K562 (cell line): Measurements from ENCODE around the gene CHRNB1. TPM values are rescaled to one million over a fixed set of nuclear protein-coding genes. Genes with fewer than 3 reads are reported as not detected.

ENCODE experiments used
- STAT5B ChIP-seq: fragments of 250-450 bp; sonication (Bioruptor Pico); IDR thresholded peaks from 2 replicates; pipeline ENCODE4 v1.8.0; 2021; ENCODE audit warnings: mild to moderate bottlenecking, inconsistent platforms
- polyA plus RNA-seq, 8 experiments: library from polyadenylated mRNA; depleted of rRNA in 4 of 8; stranded (reverse) in 5 of 8; unstranded in 3 of 8; fragments of >200 nt; fragmentation: Nextera tagmentation in 2 of 8; fragmentation: Illumina TruSeq in 1 of 8; extraction: Ambion mirVana in 2 of 8; extraction: Trizol in 1 of 8; gene quantifications; 2 replicates each; pipeline versions ENCODE4 v1.2.1 to v1.2.3, GENCODE V29; 2011 to 2014; ENCODE audit warnings: inconsistent platforms in 1 of 8, missing spikeins in 1 of 8
- total RNA-seq, 7 experiments: library from RNA; depleted of rRNA in 6 of 7; stranded (reverse); fragments of >200 nt in 6 of 7; fragmentation: Illumina TruSeq in 2 of 7; extraction: Trizol in 2 of 7; gene quantifications; 2 replicates each; pipeline versions ENCODE4 v1.2.1 to v1.2.3, GENCODE V29; 2011 to 2021; ENCODE audit warnings: low replicate concordance in 1 of 7
- TF ChIP-seq, protein P1 (sequence below), 2 experiments: IDR thresholded peaks; 2 replicates each; pipeline ENCODE4 v1.6.1; 2011; ENCODE audit warnings: borderline replicate concordance in 1 of 2, control low read depth in 1 of 2, low read depth in 1 of 2, low read length in 1 of 2, mild to moderate bottlenecking in 1 of 2, mixed read lengths in 1 of 2, moderate library complexity in 1 of 2; ENCODE audit not compliant: insufficient read depth in 1 of 2, insufficient read length in 1 of 2, poor library complexity in 1 of 2, severe bottlenecking in 1 of 2; ENCODE audit errors: extremely low read depth in 1 of 2

CHRNB1 gene
- total and polyA plus RNA-seq, 9 of the 15 experiments (the other 6 are each of a cell fraction or from before 2014, with no cell fraction given) = 4.7 to 12.3 (median 6.8) TPM

GRCh38 chr17:7503521-7503920 is 58.7 kb downstream of the CHRNB1 start (continued):
- TF ChIP-seq, protein P1, sequence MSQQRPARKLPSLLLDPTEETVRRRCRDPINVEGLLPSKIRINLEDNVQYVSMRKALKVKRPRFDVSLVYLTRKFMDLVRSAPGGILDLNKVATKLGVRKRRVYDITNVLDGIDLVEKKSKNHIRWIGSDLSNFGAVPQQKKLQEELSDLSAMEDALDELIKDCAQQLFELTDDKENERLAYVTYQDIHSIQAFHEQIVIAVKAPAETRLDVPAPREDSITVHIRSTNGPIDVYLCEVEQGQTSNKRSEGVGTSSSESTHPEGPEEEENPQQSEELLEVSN (IDR thresholded peaks at IDR 0.05; ENCODE audit: borderline replicate concordance in 1 of 2, extremely low read depth in 1 of 2, insufficient read depth in 1 of 2, insufficient read length in 1 of 2, low read depth in 1 of 2, low read length in 1 of 2, poor library complexity in 1 of 2, severe bottlenecking in 1 of 2) = no peak
- TF ChIP-seq STAT5B (CRISPR knock-in tag) = no peak

Other genes starting within 250 kb of the CHRNB1 start
Only the 7 nearest of the 40 such genes appear.
- gene SPEM1, start 24.7 kb upstream of the CHRNB1 start, total RNA-seq (2014; rRNA removed) = not detected in 2 replicates
- gene SPEM1, start 24.7 kb upstream of the CHRNB1 start, total RNA-seq (2014; rRNA removed; fragmentation: Illumina TruSeq; extraction: Trizol) = not detected in 2 replicates
- not detected in 2 replicates for gene SPEM1, start 24.7 kb upstream of the CHRNB1 start, total RNA-seq (2015; rRNA removed; fragmentation: Illumina TruSeq; extraction: Trizol)
- gene SPEM1, start 24.7 kb upstream of the CHRNB1 start, total RNA-seq (2021) = not detected in 2 replicates
- gene SPEM1, start 24.7 kb upstream of the CHRNB1 start, polyA plus RNA-seq (2011; rRNA removed) = not detected in 2 replicates
- not detected in 2 replicates for gene SPEM1, start 24.7 kb upstream of the CHRNB1 start, polyA plus RNA-seq (2014; fragmentation: Illumina TruSeq; extraction: Trizol)
- gene SPEM1, start 24.7 kb upstream of the CHRNB1 start, polyA plus RNA-seq (2014; fragmentation: Nextera tagmentation; extraction: Ambion mirVana) = not detected
- gene SPEM1, start 24.7 kb upstream of the CHRNB1 start, polyA plus RNA-seq (2014; rRNA removed) = not detected in 2 replicates
- gene SPEM2, start 19.4 kb upstream of the CHRNB1 start, total RNA-seq (2014; rRNA removed) = not detected in 2 replicates
- gene SPEM2, start 19.4 kb upstream of the CHRNB1 start, total RNA-seq (2014; rRNA removed; fragmentation: Illumina TruSeq; extraction: Trizol) = not detected in 2 replicates
- gene SPEM2, start 19.4 kb upstream of the CHRNB1 start, total RNA-seq (2015; rRNA removed; fragmentation: Illumina TruSeq; extraction: Trizol) = not detected in 2 replicates
- not detected in 2 replicates for gene SPEM2, start 19.4 kb upstream of the CHRNB1 start, total RNA-seq (2021)
- gene SPEM2, start 19.4 kb upstream of the CHRNB1 start, polyA plus RNA-seq (2011; rRNA removed) = not detected in 2 replicates
- gene SPEM2, start 19.4 kb upstream of the CHRNB1 start, polyA plus RNA-seq (2014; fragmentation: Illumina TruSeq; extraction: Trizol) = not detected in 2 replicates
- not detected for gene SPEM2, start 19.4 kb upstream of the CHRNB1 start, polyA plus RNA-seq (2014; fragmentation: Nextera tagmentation; extraction: Ambion mirVana)
- not detected in 2 replicates for gene SPEM2, start 19.4 kb upstream of the CHRNB1 start, polyA plus RNA-seq (2014; rRNA removed)
- not detected in 2 replicates for gene SPEM3, start 16.2 kb upstream of the CHRNB1 start, total RNA-seq (2014; rRNA removed)
- gene SPEM3, start 16.2 kb upstream of the CHRNB1 start, total RNA-seq (2014; rRNA removed; fragmentation: Illumina TruSeq; extraction: Trizol) = not detected in 2 replicates
- not detected in 2 replicates for gene SPEM3, start 16.2 kb upstream of the CHRNB1 start, total RNA-seq (2015; rRNA removed; fragmentation: Illumina TruSeq; extraction: Trizol)
- gene SPEM3, start 16.2 kb upstream of the CHRNB1 start, total RNA-seq (2021) = not detected in 2 replicates
- gene SPEM3, start 16.2 kb upstream of the CHRNB1 start, polyA plus RNA-seq (2011; rRNA removed) = not detected in 2 replicates
- not detected in 2 replicates for gene SPEM3, start 16.2 kb upstream of the CHRNB1 start, polyA plus RNA-seq (2014; fragmentation: Illumina TruSeq; extraction: Trizol)
- not detected for gene SPEM3, start 16.2 kb upstream of the CHRNB1 start, polyA plus RNA-seq (2014; fragmentation: Nextera tagmentation; extraction: Ambion mirVana)
- not detected in 2 replicates for gene SPEM3, start 16.2 kb upstream of the CHRNB1 start, polyA plus RNA-seq (2014; rRNA removed)
- 5.9 and 6.7 TPM in 2 replicates for gene TMEM102, start 9.6 kb upstream of the CHRNB1 start, total RNA-seq (2014; rRNA removed)
- 1.1 and 1.5 TPM in 2 replicates for gene TMEM102, start 9.6 kb upstream of the CHRNB1 start, total RNA-seq (2014; rRNA removed; fragmentation: Illumina TruSeq; extraction: Trizol)
- 2.7 and 3.2 TPM in 2 replicates for gene TMEM102, start 9.6 kb upstream of the CHRNB1 start, total RNA-seq (2015; rRNA removed; fragmentation: Illumina TruSeq; extraction: Trizol)
- gene TMEM102, start 9.6 kb upstream of the CHRNB1 start, total RNA-seq (2021) = 6.9 and 7.6 TPM in 2 replicates
- gene TMEM102, start 9.6 kb upstream of the CHRNB1 start, polyA plus RNA-seq (2011; rRNA removed) = 1.3 and 2.5 TPM in 2 replicates
- 3.0 and 5.0 TPM in 2 replicates for gene TMEM102, start 9.6 kb upstream of the CHRNB1 start, polyA plus RNA-seq (2014; fragmentation: Illumina TruSeq; extraction: Trizol)
- gene TMEM102, start 9.6 kb upstream of the CHRNB1 start, polyA plus RNA-seq (2014; fragmentation: Nextera tagmentation; extraction: Ambion mirVana) = under 1 TPM in 1 of 2 experiments, not detected in 1; 0.03 TPM
- 4.0 and 4.5 TPM in 2 replicates for gene TMEM102, start 9.6 kb upstream of the CHRNB1 start, polyA plus RNA-seq (2014; rRNA removed)
- 3.0 and 3.5 TPM in 2 replicates for gene FGF11, start 5.5 kb upstream of the CHRNB1 start, total RNA-seq (2014; rRNA removed)
- 2.7 and 3.2 TPM in 2 replicates for gene FGF11, start 5.5 kb upstream of the CHRNB1 start, total RNA-seq (2014; rRNA removed; fragmentation: Illumina TruSeq; extraction: Trizol)
- 2.2 and 3.3 TPM in 2 replicates for gene FGF11, start 5.5 kb upstream of the CHRNB1 start, total RNA-seq (2015; rRNA removed; fragmentation: Illumina TruSeq; extraction: Trizol)
- gene FGF11, start 5.5 kb upstream of the CHRNB1 start, total RNA-seq (2021) = 4.4 and 5.8 TPM in 2 replicates
- gene FGF11, start 5.5 kb upstream of the CHRNB1 start, polyA plus RNA-seq (2011; rRNA removed) = 4.7 and 10.4 TPM in 2 replicates
- 6.1 and 7.5 TPM in 2 replicates for gene FGF11, start 5.5 kb upstream of the CHRNB1 start, polyA plus RNA-seq (2014; fragmentation: Illumina TruSeq; extraction: Trizol)
- gene FGF11, start 5.5 kb upstream of the CHRNB1 start, polyA plus RNA-seq (2014; fragmentation: Nextera tagmentation; extraction: Ambion mirVana) = 1 to 10 TPM; 1.2 to 1.4 TPM
- 3.2 and 3.4 TPM in 2 replicates for gene FGF11, start 5.5 kb upstream of the CHRNB1 start, polyA plus RNA-seq (2014; rRNA removed)
- gene ZBTB4, start 34.6 kb downstream of the CHRNB1 start, total RNA-seq (2014; rRNA removed) = 3.3 and 5.0 TPM in 2 replicates
- 2.5 and 2.7 TPM in 2 replicates for gene ZBTB4, start 34.6 kb downstream of the CHRNB1 start, total RNA-seq (2014; rRNA removed; fragmentation: Illumina TruSeq; extraction: Trizol)
- 4.0 and 4.2 TPM in 2 replicates for gene ZBTB4, start 34.6 kb downstream of the CHRNB1 start, total RNA-seq (2015; rRNA removed; fragmentation: Illumina TruSeq; extraction: Trizol)
- gene ZBTB4, start 34.6 kb downstream of the CHRNB1 start, total RNA-seq (2021) = 6.7 and 6.9 TPM in 2 replicates
- gene ZBTB4, start 34.6 kb downstream of the CHRNB1 start, polyA plus RNA-seq (2011; rRNA removed) = 2.5 and 2.7 TPM in 2 replicates
- gene ZBTB4, start 34.6 kb downstream of the CHRNB1 start, polyA plus RNA-seq (2014; fragmentation: Illumina TruSeq; extraction: Trizol) = 4.5 and 4.9 TPM in 2 replicates
- 1 to 10 TPM in 1 of 2 experiments, under 1 TPM in 1; 0.92 to 1.1 TPM for gene ZBTB4, start 34.6 kb downstream of the CHRNB1 start, polyA plus RNA-seq (2014; fragmentation: Nextera tagmentation; extraction: Ambion mirVana)
- 4.0 and 4.7 TPM in 2 replicates for gene ZBTB4, start 34.6 kb downstream of the CHRNB1 start, polyA plus RNA-seq (2014; rRNA removed)
- gene SLC35G6, start 36.4 kb downstream of the CHRNB1 start, total RNA-seq (2014; rRNA removed) = not detected in 2 replicates
- gene SLC35G6, start 36.4 kb downstream of the CHRNB1 start, total RNA-seq (2014; rRNA removed; fragmentation: Illumina TruSeq; extraction: Trizol) = not detected in 2 replicates
- not detected in 2 replicates for gene SLC35G6, start 36.4 kb downstream of the CHRNB1 start, total RNA-seq (2015; rRNA removed; fragmentation: Illumina TruSeq; extraction: Trizol)
- not detected in 2 replicates for gene SLC35G6, start 36.4 kb downstream of the CHRNB1 start, total RNA-seq (2021)
- not detected in 2 replicates for gene SLC35G6, start 36.4 kb downstream of the CHRNB1 start, polyA plus RNA-seq (2011; rRNA removed)
- not detected in 2 replicates for gene SLC35G6, start 36.4 kb downstream of the CHRNB1 start, polyA plus RNA-seq (2014; fragmentation: Illumina TruSeq; extraction: Trizol)
- gene SLC35G6, start 36.4 kb downstream of the CHRNB1 start, polyA plus RNA-seq (2014; fragmentation: Nextera tagmentation; extraction: Ambion mirVana) = not detected
- not detected in 2 replicates for gene SLC35G6, start 36.4 kb downstream of the CHRNB1 start, polyA plus RNA-seq (2014; rRNA removed)